Tibial nerve (tissue), 4 donors: ENCODE data around the gene IGFBP2. TPM values are rescaled to one million over a fixed set of nuclear protein-coding genes. Genes with fewer than 3 reads are reported as not detected.

Experiments used
- DNase-seq, 2 donors: peaks; one replicate each; pipeline ENCODE4 v3.0.0-alpha.2; 2019; ENCODE audit warnings: low spot score in 2 of 2
- H3K27ac ChIP-seq, 4 donors: fragments of 200-600 bp; sonication (generic) in 3 of 4; one replicate each; pipeline ENCODE4 v1.5.1; 2017 to 2019; ENCODE audit warnings: mild to moderate bottlenecking in 1 of 4
- H3K27me3 ChIP-seq, 2 donors: fragments of 200-600 bp; sonication (generic) in 1 of 2; one replicate each; pipeline versions ENCODE4 v1.5.1 to v1.6.0; 2017 to 2019
- H3K36me3 ChIP-seq, 3 donors: fragments of 200-600 bp; sonication (generic); one replicate each; pipeline ENCODE4 v1.5.1; 2018 to 2019
- H3K4me1 ChIP-seq, 4 donors: fragments of 200-600 bp; sonication (generic) in 3 of 4; one replicate each; pipeline ENCODE4 v1.5.1; 2017 to 2019
- H3K4me3 ChIP-seq, 4 donors: fragments of 200-600 bp; sonication (generic) in 3 of 4; one replicate each; pipeline ENCODE4 v1.5.1; 2017 to 2019; ENCODE audit warnings: mild to moderate bottlenecking in 1 of 4, moderate library complexity in 1 of 4
- H3K9me3 ChIP-seq, 4 donors: fragments of 200-600 bp; sonication (generic) in 3 of 4; one replicate each; pipeline ENCODE4 v1.5.1; 2017 to 2019
- EP300 ChIP-seq, 2 donors: sonication (generic); formaldehyde crosslinking; IDR thresholded peaks; one replicate each; pipeline ENCODE4 v1.6.1; 2017; ENCODE audit warnings: antibody characterized with exemption in 2 of 2, mild to moderate bottlenecking in 1 of 2
- POLR2A ChIP-seq, 2 donors: fragments of 450-650 bp; IDR thresholded peaks; one replicate each; pipeline ENCODE4 v1.6.1; 2017; ENCODE audit warnings: antibody characterized with exemption in 2 of 2, mild to moderate bottlenecking in 2 of 2, moderate library complexity in 2 of 2
- WGBS, 2 donors: methylation state at CpG; one replicate each; pipeline ENCODE4 v1.1.5; 2018; 5-methylcytosine and 5-hydroxymethylcytosine counted together
- total RNA-seq, 4 donors: library from RNA; depleted of rRNA; stranded (reverse); fragments of >200 nt; gene quantifications; one replicate each; pipeline ENCODE4 v1.1.0, GENCODE V29; 2016
- TF ChIP-seq, protein P1 (sequence below), 5 experiments: fragments of 200-600 bp in 3 of 5; fragments of 450-650 bp in 2 of 5; sonication (generic) in 3 of 5; IDR thresholded peaks; one replicate each; pipeline ENCODE4 v1.5.1; 2016 to 2019; ENCODE audit warnings: antibody characterized with exemption in 5 of 5, mild to moderate bottlenecking in 3 of 5, moderate library complexity in 2 of 5

IGFBP2 gene
- total RNA-seq, 4 donors from 2014 or later = 125 to 337 (median 157) TPM

- no peak for DNase-seq
- peak overlapping the region in 2 of 4 donors; percentile 68 to 71 for H3K27ac ChIP-seq
- no peak for TF ChIP-seq POLR2A (IDR thresholded peaks at IDR 0.05)
- TF ChIP-seq EP300 (IDR thresholded peaks at IDR 0.05) = no peak
- TF ChIP-seq, protein P1, sequence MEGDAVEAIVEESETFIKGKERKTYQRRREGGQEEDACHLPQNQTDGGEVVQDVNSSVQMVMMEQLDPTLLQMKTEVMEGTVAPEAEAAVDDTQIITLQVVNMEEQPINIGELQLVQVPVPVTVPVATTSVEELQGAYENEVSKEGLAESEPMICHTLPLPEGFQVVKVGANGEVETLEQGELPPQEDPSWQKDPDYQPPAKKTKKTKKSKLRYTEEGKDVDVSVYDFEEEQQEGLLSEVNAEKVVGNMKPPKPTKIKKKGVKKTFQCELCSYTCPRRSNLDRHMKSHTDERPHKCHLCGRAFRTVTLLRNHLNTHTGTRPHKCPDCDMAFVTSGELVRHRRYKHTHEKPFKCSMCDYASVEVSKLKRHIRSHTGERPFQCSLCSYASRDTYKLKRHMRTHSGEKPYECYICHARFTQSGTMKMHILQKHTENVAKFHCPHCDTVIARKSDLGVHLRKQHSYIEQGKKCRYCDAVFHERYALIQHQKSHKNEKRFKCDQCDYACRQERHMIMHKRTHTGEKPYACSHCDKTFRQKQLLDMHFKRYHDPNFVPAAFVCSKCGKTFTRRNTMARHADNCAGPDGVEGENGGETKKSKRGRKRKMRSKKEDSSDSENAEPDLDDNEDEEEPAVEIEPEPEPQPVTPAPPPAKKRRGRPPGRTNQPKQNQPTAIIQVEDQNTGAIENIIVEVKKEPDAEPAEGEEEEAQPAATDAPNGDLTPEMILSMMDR (IDR thresholded peaks at IDR 0.05) = no peak
- H3K4me1 ChIP-seq = peaks cover 4 to 55% (median 23%) of the 10 kb centered on the region in 4 donors
- H3K4me3 ChIP-seq = no peak overlapping the region
- H3K27me3 ChIP-seq = no peaks in the 10 kb centered on the region
- peaks cover 0 to 51% (median 4%) of the 10 kb centered on the region in 3 donors for H3K36me3 ChIP-seq
- 74 to 83% methylated on average over 10 of the region's 10 CpGs for WGBS, 2 donors
- H3K9me3 ChIP-seq = no peaks in the 10 kb centered on the region
These were observed 47.9 kb downstream of the IGFBP2 start for GRCh38 chr2:216680951-216681629.

DNA sequence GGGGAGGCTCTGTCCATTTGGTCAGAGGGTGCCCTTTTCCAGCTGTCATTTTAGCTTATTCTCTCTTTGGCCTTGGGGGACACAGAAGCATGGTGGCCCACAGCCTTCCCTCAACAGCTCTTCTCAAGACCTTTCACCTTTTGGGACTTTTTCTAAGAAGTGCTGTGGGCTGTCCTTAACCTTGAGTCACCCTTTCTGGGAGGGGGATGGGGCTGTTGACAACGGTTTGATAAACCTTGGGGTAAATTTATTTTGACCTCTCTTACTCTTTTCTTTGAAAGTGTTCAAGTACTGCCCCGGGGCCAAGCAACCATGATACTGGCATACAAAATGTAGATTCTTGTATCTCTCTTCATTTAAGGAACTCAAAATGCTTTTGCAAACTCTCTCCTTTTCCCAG, 48.5 kb downstream of the IGFBP2 start:
- no peaks in the 10 kb centered on the region for H3K9me3 ChIP-seq
- H3K36me3 ChIP-seq = peaks cover 0 to 45% (median 4%) of the 10 kb centered on the region in 3 donors
- TF ChIP-seq EP300 (IDR thresholded peaks at IDR 0.05) = no peak
- no peak for TF ChIP-seq POLR2A (IDR thresholded peaks at IDR 0.05)
- TF ChIP-seq, protein P1 (IDR thresholded peaks at IDR 0.05) = no peak
- peak overlapping the region in 2 of 4 donors; percentile 68 to 71 for H3K27ac ChIP-seq
- no peak for DNase-seq
- peaks cover 4 to 59% (median 23%) of the 10 kb centered on the region in 4 donors for H3K4me1 ChIP-seq
- no peaks in the 10 kb centered on the region for H3K27me3 ChIP-seq
- H3K4me3 ChIP-seq = no peak overlapping the region
- WGBS, 2 donors = 45 to 67% methylated on average over 2 of the region's 2 CpGs

DNA sequence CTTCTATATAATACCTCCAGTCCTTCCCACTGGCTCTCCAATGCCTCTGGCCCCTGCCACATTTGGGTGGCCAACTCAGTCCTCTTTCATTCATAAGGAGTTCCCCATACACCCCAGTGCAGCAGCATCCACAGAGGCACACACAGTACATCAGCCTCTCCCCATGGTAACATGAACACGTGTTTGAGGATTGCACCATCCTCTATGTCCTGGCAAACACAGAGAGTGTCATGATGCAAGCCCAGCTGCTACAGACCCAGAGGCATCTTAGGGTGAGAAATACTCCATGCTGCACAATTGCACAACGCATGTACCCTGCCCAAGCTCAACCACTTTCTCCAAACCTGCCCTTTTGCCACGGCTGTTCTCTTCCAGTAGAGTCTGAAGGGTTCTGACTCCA, 50.6 kb downstream of the IGFBP2 start:
- Histone ChIP-seq H3K27ac (peak overlapping the region in 3 of 4 donors; percentile 29 to 78 (median 68)), H3K4me3 (no peak overlapping the region), H3K4me1 (peaks cover 4 to 80% (median 26%) of the 10 kb centered on the region in 4 donors), H3K9me3 (no peaks in the 10 kb centered on the region), H3K27me3 (no peaks in the 10 kb centered on the region), H3K36me3 (peaks cover 0 to 29% (median 0%) of the 10 kb centered on the region in 3 donors)
- TF ChIP-seq POLR2A (IDR thresholded peaks at IDR 0.05) (no peak), EP300 (IDR thresholded peaks at IDR 0.05) (peak in 1 of 2 donors; percentile 97)
- TF ChIP-seq, protein P1 (IDR thresholded peaks at IDR 0.05) = no peak
- peak; percentile 75 to 86 for DNase-seq
- 58 to 71% methylated on average over 3 of the region's 3 CpGs for WGBS, 2 donors

DNA sequence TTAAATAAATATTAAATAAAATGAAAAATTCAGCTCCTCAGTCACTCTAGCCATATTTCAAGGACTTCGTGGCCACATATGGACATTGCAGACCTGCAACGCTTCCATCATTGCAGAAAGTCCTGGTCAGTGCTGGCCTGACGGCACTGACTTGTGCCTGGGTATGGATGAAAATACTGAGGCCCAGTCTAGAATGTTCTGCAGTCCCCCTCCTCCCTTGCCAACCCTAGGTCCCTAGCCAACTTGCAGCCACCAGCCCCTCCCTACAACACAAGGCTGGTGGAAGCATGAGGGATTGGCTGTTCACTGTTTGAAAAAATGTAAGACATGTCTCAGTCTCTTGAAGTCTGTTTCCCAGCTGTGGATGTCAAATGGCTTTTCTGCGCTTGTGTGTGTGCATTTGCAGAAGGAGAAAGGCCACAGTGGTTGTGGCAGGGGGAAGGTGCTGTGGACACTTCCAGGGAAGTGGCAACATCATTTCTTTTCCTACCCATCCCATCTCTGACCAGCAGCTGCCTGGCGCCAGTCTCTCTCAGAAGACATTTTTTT, 52.2 kb downstream of the IGFBP2 start:
- peaks cover 4 to 91% (median 41%) of the 10 kb centered on the region in 4 donors for H3K4me1 ChIP-seq
- WGBS, 2 donors = 84 to 86% methylated on average over 5 of the region's 5 CpGs
- no peaks in the 10 kb centered on the region for H3K9me3 ChIP-seq
- no peak for DNase-seq
- TF ChIP-seq POLR2A (IDR thresholded peaks at IDR 0.05) (no peak), EP300 (IDR thresholded peaks at IDR 0.05) (no peak)
- TF ChIP-seq, protein P1 (IDR thresholded peaks at IDR 0.05) = no peak
- H3K27ac ChIP-seq = peak overlapping the region in 3 of 4 donors; percentile 5 to 78 (median 68)
- H3K36me3 ChIP-seq = peaks cover 0 to 23% (median 0%) of the 10 kb centered on the region in 3 donors
- no peaks in the 10 kb centered on the region for H3K27me3 ChIP-seq
- no peak overlapping the region for H3K4me3 ChIP-seq

- Histone ChIP-seq H3K4me1 (peaks cover 3 to 93% (median 44%) of the 10 kb centered on the region in 4 donors), H3K4me3 (no peak overlapping the region), H3K27ac (peak overlapping the region in 2 of 4 donors; percentile 35 to 62), H3K36me3 (peaks cover 0 to 10% (median 0%) of the 10 kb centered on the region in 3 donors), H3K9me3 (no peaks in the 10 kb centered on the region), H3K27me3 (no peaks in the 10 kb centered on the region)
- 64 to 77% methylated on average over 5 of the region's 5 CpGs for WGBS, 2 donors
- no peak for TF ChIP-seq EP300 (IDR thresholded peaks at IDR 0.05)
- TF ChIP-seq POLR2A (IDR thresholded peaks at IDR 0.05) = no peak
- TF ChIP-seq, protein P1 (IDR thresholded peaks at IDR 0.05) = no peak
- DNase-seq = no peak
These were observed 53.9 kb downstream of the IGFBP2 start for GRCh38 chr2:216687111-216687510.
